HCT116 (cell line): ENCODE results near the gene NOX4. TPM values are rescaled to one million over a fixed set of nuclear protein-coding genes. Genes with fewer than 3 reads are reported as not detected.

Source experiments
- ATAC-seq: fragments of 200-7000 bp; cut with Tn5 transposase; 2 replicates; pipeline ENCODE4 v1.9.1; 2020; ENCODE audit warnings: mild to moderate bottlenecking, moderate library complexity
- BruUV-seq: library from RNA; stranded (reverse); fragments of 400-500 nt; replicated peaks from 2 replicates; lab custom pipeline; 2021; lab: Mats Ljungman, UMichigan
- CTCF ChIA-PET: fragments of 300-600 bp; sonication (Branson Sonifier 250); formaldehyde crosslinking; loops from one replicate; lab custom pipeline; 2021; ENCODE audit warnings: antibody characterized with exemption; lab: Charles Lee
- POLR2A ChIA-PET: fragments of 300-600, 350-600 bp; sonication (Branson Sonifier 250); formaldehyde crosslinking; loops from one replicate; lab custom pipeline; 2021; ENCODE audit warnings: antibody characterized with exemption; lab: Charles Lee
- RAD21 ChIA-PET, 2 experiments: fragments of 300-600 bp; sonication (Branson Sonifier 250); formaldehyde crosslinking; loops; one replicate each; lab custom pipeline; 2023; ENCODE audit warnings: low total read pairs in 2 of 2; ENCODE audit not compliant: uncharacterized antibody in 2 of 2, unreplicated experiment in 2 of 2, low non-redundant PET in 1 of 2; lab: Charles Lee
- DNase-seq: peaks from one replicate; pipeline ENCODE4 v3.0.0-alpha.2; 2010; ENCODE audit warnings: low read depth, low spot score
- H2AFZ ChIP-seq: fragments of 200-600 bp; shearing (Covaris generic), sonication (generic); 2 replicates; pipeline ENCODE4 v1.6.1; 2017; ENCODE audit warnings: low read depth, mixed run types, mixed read lengths, antibody characterized with exemption, low read length; ENCODE audit not compliant: poor library complexity, severe bottlenecking
- H3K27ac ChIP-seq: 2 replicates; pipeline ENCODE4 v1.5.1; 2012; ENCODE audit warnings: low read depth, low read length
- H3K27me3 ChIP-seq: fragments of 200-600 bp; sonication (generic); 2 replicates; pipeline ENCODE4 v1.6.1; 2016; ENCODE audit warnings: mixed run types, low read length, mixed read lengths; ENCODE audit not compliant: insufficient read depth
- H3K36me3 ChIP-seq, 2 experiments: fragments of 200-500 bp in 1 of 2; fragments of 200-600 bp in 1 of 2; sonication (Bioruptor generic) in 1 of 2; sonication (generic) in 1 of 2; 2 replicates each; pipeline versions ENCODE4 v1.5.1 to v1.6.1; 2014 to 2016; ENCODE audit warnings: low read length in 2 of 2, inconsistent platforms in 1 of 2, mixed read lengths in 1 of 2, mixed run types in 1 of 2; ENCODE audit not compliant: insufficient read depth in 2 of 2, control insufficient read depth in 1 of 2
- H3K4me1 ChIP-seq, 2 experiments: fragments of 200-600 bp in 1 of 2; sonication (generic) in 1 of 2; 2 replicates each; pipeline versions ENCODE4 v1.5.1 to v1.6.1; 2012 to 2017; ENCODE audit warnings: low read length in 2 of 2, inconsistent platforms in 1 of 2, mild to moderate bottlenecking in 1 of 2, mixed read lengths in 1 of 2, mixed run types in 1 of 2, moderate library complexity in 1 of 2; ENCODE audit not compliant: insufficient read depth in 2 of 2, control insufficient read depth in 1 of 2
- H3K4me2 ChIP-seq: fragments of 200-600 bp; sonication (generic); 2 replicates; pipeline ENCODE4 v1.6.1; 2017; ENCODE audit warnings: mixed run types, low read length, mixed read lengths
- H3K4me3 ChIP-seq, 2 experiments: fragments of 200-600 bp in 1 of 2; sonication (generic) in 1 of 2; replicated peaks in 1 of 2; 2 replicates each; pipeline ENCODE4 v1.5.1; 2011 to 2016; ENCODE audit warnings: low read length in 2 of 2, control low read depth in 1 of 2, low read depth in 1 of 2, mild to moderate bottlenecking in 1 of 2, mixed read lengths in 1 of 2, mixed run types in 1 of 2
- H3K79me2 ChIP-seq: fragments of 200-600 bp; sonication (generic); 2 replicates; pipeline ENCODE4 v1.6.1; 2017; ENCODE audit warnings: mild to moderate bottlenecking, mixed run types, low read length, moderate library complexity, mixed read lengths; ENCODE audit not compliant: insufficient read depth
- H3K9ac ChIP-seq: fragments of 200-600 bp; sonication (generic); 2 replicates; pipeline ENCODE4 v1.6.1; 2016; ENCODE audit warnings: low read length, mixed read lengths
- H3K9me2 ChIP-seq: fragments of 200-600 bp; sonication (generic), shearing (Covaris generic); 2 replicates; pipeline ENCODE4 v1.6.1; 2017; ENCODE audit warnings: mixed run types, mild to moderate bottlenecking, moderate library complexity; ENCODE audit not compliant: insufficient read depth
- H3K9me3 ChIP-seq, 2 experiments: fragments of 200-500 bp in 1 of 2; fragments of 200-600 bp in 1 of 2; sonication (Bioruptor generic) in 1 of 2; sonication (generic) in 1 of 2; 2 replicates each; pipeline ENCODE4 v1.6.1; 2014 to 2017; ENCODE audit warnings: low read length in 2 of 2, mixed read lengths in 2 of 2, inconsistent platforms in 1 of 2, low read depth in 1 of 2, mild to moderate bottlenecking in 1 of 2, mixed run types in 1 of 2, moderate library complexity in 1 of 2; ENCODE audit not compliant: control insufficient read depth in 1 of 2, insufficient read depth in 1 of 2
- H4K20me1 ChIP-seq: fragments of 200-600 bp; sonication (generic), shearing (Covaris generic); 2 replicates; pipeline ENCODE4 v1.6.1; 2017; ENCODE audit warnings: mixed run types, mild to moderate bottlenecking, moderate library complexity; ENCODE audit not compliant: insufficient read depth
- ATF3 ChIP-seq: IDR thresholded peaks from 2 replicates; pipeline ENCODE4 v1.6.1; 2012
- CBX3 ChIP-seq: IDR thresholded peaks from 2 replicates; pipeline ENCODE4 v1.6.1; 2012; ENCODE audit warnings: low read depth
- EGR1 ChIP-seq: IDR thresholded peaks from 2 replicates; pipeline ENCODE4 v1.6.1; 2012; ENCODE audit warnings: low read depth
- ELF1 ChIP-seq: IDR thresholded peaks from 2 replicates; pipeline ENCODE4 v1.6.1; 2012; ENCODE audit warnings: low read depth, borderline replicate concordance
- EZH2 ChIP-seq: fragments of 200-600 bp; sonication (generic); IDR thresholded peaks from 2 replicates; pipeline ENCODE4 v1.6.1; 2017; ENCODE audit warnings: antibody characterized with exemption, mixed run types
- EZH2phosphoT487 ChIP-seq: fragments of 200-600 bp; IDR thresholded peaks from 2 replicates; pipeline ENCODE4 v1.6.1; 2018; ENCODE audit warnings: antibody characterized with exemption, borderline replicate concordance
- FOSL1 ChIP-seq: IDR thresholded peaks from 2 replicates; pipeline ENCODE4 v1.6.1; 2012; ENCODE audit warnings: low read depth
- JUND ChIP-seq: IDR thresholded peaks from 2 replicates; pipeline ENCODE4 v1.6.1; 2012
- MAX ChIP-seq: IDR thresholded peaks from 2 replicates; pipeline ENCODE4 v1.6.1; 2012
- POLR2AphosphoS5 ChIP-seq: IDR thresholded peaks from 2 replicates; pipeline ENCODE4 v1.6.1; 2011; ENCODE audit warnings: mild to moderate bottlenecking, low read depth, low read length, moderate library complexity
- RAD21 ChIP-seq: IDR thresholded peaks from 2 replicates; pipeline ENCODE4 v1.6.1; 2012; ENCODE audit warnings: low read depth, mild to moderate bottlenecking
- REST ChIP-seq: IDR thresholded peaks from 2 replicates; pipeline ENCODE4 v1.6.1; 2012; ENCODE audit warnings: low read depth
- SP1 ChIP-seq: IDR thresholded peaks from 2 replicates; pipeline ENCODE4 v1.6.1; 2012; ENCODE audit warnings: low read depth
- SRF ChIP-seq: IDR thresholded peaks from 2 replicates; pipeline ENCODE4 v1.6.1; 2012; ENCODE audit warnings: low read depth
- YY1 ChIP-seq: IDR thresholded peaks from 2 replicates; pipeline ENCODE4 v1.6.1; 2011; ENCODE audit warnings: low read length, low read depth, moderate library complexity, mild to moderate bottlenecking; ENCODE audit not compliant: insufficient replicate concordance; ENCODE audit errors: extremely low read depth
- ZBTB33 ChIP-seq: IDR thresholded peaks from 2 replicates; pipeline ENCODE4 v1.6.1; 2011; ENCODE audit warnings: mild to moderate bottlenecking, low read length, moderate library complexity; ENCODE audit not compliant: insufficient replicate concordance; ENCODE audit errors: extremely low read depth
- ZFX ChIP-seq: fragments of 450-650 bp; IDR thresholded peaks from 2 replicates; pipeline ENCODE4 v1.6.1; 2017
- intact Hi-C: fragments of 100-400 bp; cut with micrococcal nuclease; formaldehyde crosslinking; loops from 2 replicates; pipeline ENCODE4 v1.10.0; 2022
- total RNA-seq: library from RNA; stranded (reverse); gene quantifications from one replicate; pipeline ENCODE4 v1.2.1, GENCODE V29; 2021; ENCODE audit not compliant: unreplicated experiment

NOX4 gene
- total RNA-seq, 1 experiment from 2014 or later, result not detected

- no peak for TF ChIP-seq REST
- no peak for TF ChIP-seq CBX3
- no peak for TF ChIP-seq ELF1
- no peak for TF ChIP-seq EZH2
- TF ChIP-seq SP1, result no peak
- TF ChIP-seq ZBTB33, result no peak
- TF ChIP-seq FOSL1, result no peak
These were observed 34.0 kb downstream of the NOX4 start (continued) for GRCh38 chr11:89457190-89457589.

GRCh38 chr11:89456681-89457080 lies 34.5 kb downstream of the NOX4 start:
- Histone ChIP-seq H3K4me3 (no peak overlapping the region), H3K9me3 (no peaks in the 10 kb centered on the region), H3K79me2 (no peaks in the 10 kb centered on the region), H3K36me3 (no peaks in the 10 kb centered on the region), H2AFZ (no peak overlapping the region), H3K4me1 (no peaks in the 10 kb centered on the region), H3K4me2 (no peak overlapping the region), H3K9ac (no peak overlapping the region), H4K20me1 (no peaks in the 10 kb centered on the region), H3K27ac (no peak overlapping the region), H3K27me3 (no peaks in the 10 kb centered on the region), H3K9me2 (no peaks in the 10 kb centered on the region)
- no peak for TF ChIP-seq CBX3
- no peak for TF ChIP-seq ATF3
- no peak for TF ChIP-seq YY1
- TF ChIP-seq EGR1, result no peak
- TF ChIP-seq EZH2phosphoT487, result no peak
- TF ChIP-seq RAD21, result no peak
- no peak for TF ChIP-seq SRF
- no peak for TF ChIP-seq POLR2AphosphoS5
- no peak for TF ChIP-seq REST
- TF ChIP-seq MAX, result no peak
- TF ChIP-seq JUND, result no peak
- TF ChIP-seq ELF1, result no peak
- TF ChIP-seq ZFX, result no peak
- ChIA-PET POLR2A (no interaction called here), RAD21 (no interaction called here), CTCF (no interaction called here)
- no TSS peak for BruUV-seq
- ATAC-seq (no peak), DNase-seq (no peak)
- intact Hi-C loops, result no loop called here
